ENCODE results near the gene MAP6D1.

Gene MAP6D1

DNA sequence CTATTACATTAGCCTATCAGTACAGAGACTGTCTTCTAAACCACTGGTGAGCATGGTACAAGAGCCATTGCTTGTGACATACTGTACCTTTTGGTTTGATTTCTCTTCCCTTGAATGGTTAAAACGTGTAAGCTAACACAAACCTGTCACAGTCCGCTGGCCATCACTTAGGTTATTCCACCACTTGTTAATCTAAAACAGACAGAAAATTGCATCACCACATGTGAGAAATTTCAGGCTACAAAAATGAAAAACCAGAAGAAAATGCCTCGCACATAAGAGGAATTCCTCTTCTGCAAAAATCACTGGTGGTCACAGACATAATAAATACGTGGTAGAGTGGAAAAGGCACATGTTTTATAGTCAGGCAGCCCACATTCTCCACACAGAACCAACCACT is 37.2 kb upstream of the MAP6D1 start:
- H3K4me3 ChIP-seq (ENCODE audit: low read depth in 1 of 2, low read length in 1 of 2), result no peak overlapping the region
- no peak overlapping the region for H3K27ac ChIP-seq
- TF ChIP-seq, protein P1, sequence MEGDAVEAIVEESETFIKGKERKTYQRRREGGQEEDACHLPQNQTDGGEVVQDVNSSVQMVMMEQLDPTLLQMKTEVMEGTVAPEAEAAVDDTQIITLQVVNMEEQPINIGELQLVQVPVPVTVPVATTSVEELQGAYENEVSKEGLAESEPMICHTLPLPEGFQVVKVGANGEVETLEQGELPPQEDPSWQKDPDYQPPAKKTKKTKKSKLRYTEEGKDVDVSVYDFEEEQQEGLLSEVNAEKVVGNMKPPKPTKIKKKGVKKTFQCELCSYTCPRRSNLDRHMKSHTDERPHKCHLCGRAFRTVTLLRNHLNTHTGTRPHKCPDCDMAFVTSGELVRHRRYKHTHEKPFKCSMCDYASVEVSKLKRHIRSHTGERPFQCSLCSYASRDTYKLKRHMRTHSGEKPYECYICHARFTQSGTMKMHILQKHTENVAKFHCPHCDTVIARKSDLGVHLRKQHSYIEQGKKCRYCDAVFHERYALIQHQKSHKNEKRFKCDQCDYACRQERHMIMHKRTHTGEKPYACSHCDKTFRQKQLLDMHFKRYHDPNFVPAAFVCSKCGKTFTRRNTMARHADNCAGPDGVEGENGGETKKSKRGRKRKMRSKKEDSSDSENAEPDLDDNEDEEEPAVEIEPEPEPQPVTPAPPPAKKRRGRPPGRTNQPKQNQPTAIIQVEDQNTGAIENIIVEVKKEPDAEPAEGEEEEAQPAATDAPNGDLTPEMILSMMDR (IDR thresholded peaks at IDR 0.05), result no peak
- H3K27me3 ChIP-seq, result no peaks in the 10 kb centered on the region
- no peaks in the 10 kb centered on the region for H3K9me3 ChIP-seq
- H3K36me3 ChIP-seq, result peaks cover 79% of the 10 kb centered on the region
- no peaks in the 10 kb centered on the region for H3K4me1 ChIP-seq (ENCODE audit: control insufficient read depth in 1 of 2, insufficient read depth in 1 of 2, low read depth in 1 of 2, low read length in 1 of 2)

DNA sequence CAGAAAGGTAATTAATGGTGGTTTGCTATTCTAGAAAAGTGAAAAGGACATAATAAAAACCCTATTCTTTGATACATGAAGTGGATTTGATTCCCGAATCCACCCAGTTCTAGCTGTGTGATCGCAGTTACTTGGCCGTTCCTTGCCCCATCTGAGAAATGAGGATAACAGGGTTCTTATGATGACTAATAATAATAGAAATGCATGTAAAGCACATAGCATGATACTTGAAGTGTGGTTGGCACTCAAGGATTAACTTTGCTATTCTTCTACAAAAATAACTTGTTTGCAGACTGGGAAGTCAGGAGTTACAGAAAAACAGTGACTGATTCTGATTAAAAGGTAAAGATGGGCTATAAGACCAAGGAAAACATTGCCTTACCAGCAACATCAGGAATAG is 32.5 kb upstream of the MAP6D1 start:
- Histone ChIP-seq H3K36me3 (peaks cover 63% of the 10 kb centered on the region), H3K27ac (no peak overlapping the region), H3K4me1 (ENCODE audit: control insufficient read depth in 1 of 2, insufficient read depth in 1 of 2, low read depth in 1 of 2, low read length in 1 of 2) (no peaks in the 10 kb centered on the region), H3K27me3 (no peaks in the 10 kb centered on the region), H3K4me3 (ENCODE audit: low read depth in 1 of 2, low read length in 1 of 2) (no peak overlapping the region), H3K9me3 (no peaks in the 10 kb centered on the region)
- TF ChIP-seq, protein P1 (IDR thresholded peaks at IDR 0.05), result no peak

DNA sequence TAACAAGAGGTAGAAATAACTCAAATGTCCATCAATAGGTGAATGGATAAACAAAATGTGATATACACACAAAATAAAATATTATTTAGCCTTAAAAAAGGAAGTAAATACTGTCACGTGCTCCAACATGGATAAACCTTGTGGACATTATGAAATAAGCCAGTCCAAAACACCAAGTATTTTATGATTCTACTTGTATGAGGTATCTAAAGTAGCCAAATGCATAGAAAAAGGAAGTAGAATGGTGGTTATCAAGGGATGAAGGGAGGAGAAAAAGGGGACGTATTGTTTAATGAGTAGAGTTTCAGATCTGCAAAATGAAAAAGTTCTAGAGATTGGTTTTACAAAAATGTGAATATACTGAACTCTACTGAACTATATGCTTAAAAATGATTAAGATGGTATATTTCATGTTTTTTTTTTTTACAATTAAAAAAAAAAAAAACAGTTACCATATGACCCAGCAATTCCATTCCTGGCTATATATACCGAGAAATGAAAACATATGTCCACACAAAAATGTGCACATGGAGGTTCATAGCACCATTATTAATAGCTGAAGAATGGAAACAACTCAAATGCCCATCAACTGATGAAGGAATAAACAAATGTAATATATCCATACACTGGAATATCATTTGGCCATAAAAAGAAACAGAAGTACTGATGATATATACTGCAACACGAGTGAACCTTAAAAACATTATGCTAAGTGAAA is 29.1 kb upstream of the MAP6D1 start:
- Histone ChIP-seq H3K4me1 (ENCODE audit: control insufficient read depth in 1 of 2, insufficient read depth in 1 of 2, low read depth in 1 of 2, low read length in 1 of 2) (no peaks in the 10 kb centered on the region), H3K36me3 (peaks cover 44% of the 10 kb centered on the region), H3K27ac (no peak overlapping the region), H3K27me3 (no peaks in the 10 kb centered on the region), H3K9me3 (no peaks in the 10 kb centered on the region), H3K4me3 (ENCODE audit: low read depth in 1 of 2, low read length in 1 of 2) (no peak overlapping the region)
- TF ChIP-seq, protein P1 (IDR thresholded peaks at IDR 0.05), result no peak

DNA sequence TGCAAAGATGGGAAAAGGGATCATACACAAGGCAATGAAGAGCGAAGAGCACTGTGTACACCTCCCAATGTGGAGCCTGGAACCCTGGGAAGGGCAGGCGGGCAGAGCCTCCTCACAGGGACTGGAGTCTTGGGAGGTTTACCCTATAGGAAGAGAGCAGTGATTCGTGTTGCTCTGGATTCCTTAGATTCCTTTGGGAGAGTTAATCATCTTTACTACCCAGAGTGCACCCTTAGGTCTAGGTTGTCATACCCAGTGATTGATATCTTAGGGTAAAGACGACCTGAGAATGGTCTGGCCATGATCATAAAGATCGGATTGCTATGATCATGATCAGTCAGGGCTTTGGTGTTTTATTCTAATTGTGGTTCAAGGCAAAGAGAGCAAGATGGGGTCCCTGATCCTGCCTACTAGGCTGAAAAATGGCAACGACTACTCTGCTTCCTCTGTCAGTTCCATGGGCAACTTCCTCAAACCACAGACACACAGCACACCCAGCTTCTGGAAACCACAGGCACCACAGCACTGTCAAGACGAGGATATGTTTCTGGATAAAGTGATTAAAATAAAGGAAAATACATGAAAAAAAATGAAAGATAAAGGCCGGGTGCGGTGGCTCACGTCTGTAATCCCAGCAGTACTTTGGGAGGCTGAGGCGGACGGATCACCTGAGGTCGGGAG is 20.4 kb upstream of the MAP6D1 start:
- H3K4me3 ChIP-seq (ENCODE audit: low read depth in 1 of 2, low read length in 1 of 2), result no peak overlapping the region
- H3K9me3 ChIP-seq, result no peaks in the 10 kb centered on the region
- TF ChIP-seq, protein P1 (IDR thresholded peaks at IDR 0.05), result no peak
- H3K27me3 ChIP-seq, result no peaks in the 10 kb centered on the region
- peaks cover 57% of the 10 kb centered on the region for H3K36me3 ChIP-seq
- H3K27ac ChIP-seq, result no peak overlapping the region
- peaks cover 9 to 12% of the 10 kb centered on the region in 2 experiments for H3K4me1 ChIP-seq (ENCODE audit: control insufficient read depth in 1 of 2, insufficient read depth in 1 of 2, low read depth in 1 of 2, low read length in 1 of 2)

DNA sequence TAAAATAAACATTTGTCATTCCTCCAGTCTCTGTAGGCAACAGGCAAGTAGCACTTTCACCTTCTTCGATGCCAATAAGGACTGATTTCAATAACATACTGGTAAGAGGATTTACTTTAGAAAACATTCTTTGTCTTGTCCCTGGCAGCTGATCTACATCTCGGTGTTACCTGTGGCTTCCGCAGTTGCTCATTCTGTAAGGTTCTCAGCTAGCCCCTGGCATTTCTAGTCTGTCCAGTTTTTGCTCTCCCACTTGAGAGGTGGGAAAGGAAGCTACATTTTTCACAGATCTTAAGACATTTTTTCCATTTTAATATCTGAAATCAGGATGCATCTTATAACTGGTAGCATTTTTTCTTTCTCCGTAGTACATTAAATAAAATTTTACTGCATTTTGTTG is 19.7 kb upstream of the MAP6D1 start:
- no peak overlapping the region for H3K4me3 ChIP-seq (ENCODE audit: low read depth in 1 of 2, low read length in 1 of 2)
- TF ChIP-seq, protein P1 (IDR thresholded peaks at IDR 0.05), result no peak
- peaks cover 64% of the 10 kb centered on the region for H3K36me3 ChIP-seq
- H3K9me3 ChIP-seq, result no peaks in the 10 kb centered on the region
- H3K27me3 ChIP-seq, result no peaks in the 10 kb centered on the region
- H3K27ac ChIP-seq, result no peak overlapping the region
- H3K4me1 ChIP-seq (ENCODE audit: control insufficient read depth in 1 of 2, insufficient read depth in 1 of 2, low read depth in 1 of 2, low read length in 1 of 2), result peaks cover 9 to 12% of the 10 kb centered on the region in 2 experiments

All from neutrophil (primary cell).